Coronary artery (tissue), 2 donors: ENCODE results near the gene SLC25A53.
A peak's percentile ranks its signal among the peaks of the same experiment; 100 is the strongest.

Experiments used
- DNase-seq: peaks from one replicate; pipeline ENCODE4 v3.0.0-alpha.2; 2017; ENCODE audit warnings: low spot score
- H3K27ac ChIP-seq, 2 donors: fragments of 200-600 bp; sonication (generic); one replicate each; pipeline ENCODE4 v1.5.1; 2016 to 2019
- H3K4me3 ChIP-seq: fragments of 200-600 bp; sonication (generic); 2 replicates; pipeline ENCODE4 v1.5.1; 2016; ENCODE audit warnings: mild to moderate bottlenecking, moderate library complexity
- CTCF ChIP-seq: fragments of 200-600 bp; sonication (generic); IDR thresholded peaks from one replicate; pipeline ENCODE4 v1.5.1; 2019; ENCODE audit warnings: antibody characterized with exemption

SLC25A53 gene

GRCh38 chrX:104156630-104157529 is at the start of gene SLC25A53:
Gene SLC25A53, minus strand, starts transcription at chrX:104157009. Its CDS starts 51,752 bp downstream, at chrX:104105257.
- Histone ChIP-seq H3K27ac (peak within 1 kb of the TSS; percentile 68 to 91), H3K4me3 (peak within 1 kb of the TSS; percentile 72)
- TF ChIP-seq CTCF = no peak
- peak; percentile 83 for DNase-seq

GRCh38 chrX:104205548-104205947 is 48.7 kb upstream of the SLC25A53 start:
- Histone ChIP-seq H3K4me3 (no peak overlapping the region), H3K27ac (no peak overlapping the region)
- DNase-seq = no peak
- no peak for TF ChIP-seq CTCF

- TF ChIP-seq CTCF = peak; percentile 29
- no peak for DNase-seq
These were observed 38.8 kb upstream of the SLC25A53 start for GRCh38 chrX:104195489-104196084.

GRCh38 chrX:104195013-104195412 is 38.2 kb upstream of the SLC25A53 start:
- no peak for DNase-seq
- Histone ChIP-seq H3K4me3 (no peak overlapping the region), H3K27ac (no peak overlapping the region)
- no peak for TF ChIP-seq CTCF

More at GRCh38 chrX:104195489-104196084, 38.8 kb upstream of the SLC25A53 start:
- Histone ChIP-seq H3K27ac (no peak overlapping the region), H3K4me3 (no peak overlapping the region)

GRCh38 chrX:104193485-104193884 is 36.7 kb upstream of the SLC25A53 start:
- no peak for TF ChIP-seq CTCF
- no peak overlapping the region for H3K27ac ChIP-seq
- no peak for DNase-seq
- no peak overlapping the region for H3K4me3 ChIP-seq

GRCh38 chrX:104189837-104190236 is 33.0 kb upstream of the SLC25A53 start:
- no peak for DNase-seq
- no peak for TF ChIP-seq CTCF
- H3K4me3 ChIP-seq = no peak overlapping the region
- H3K27ac ChIP-seq = no peak overlapping the region
